IPS-20b (cell line): ENCODE results near the gene ADCY5.

ENCODE experiments used
- H3K27ac ChIP-seq: one replicate; pipeline ENCODE4 v1.5.1; 2013; ENCODE audit warnings: low read length
- H3K27me3 ChIP-seq: 2 replicates; pipeline ENCODE4 v1.6.1; 2013; ENCODE audit warnings: mild to moderate bottlenecking, low read length, inconsistent platforms; ENCODE audit not compliant: insufficient read depth
- H3K36me3 ChIP-seq: 2 replicates; pipeline ENCODE4 v1.6.1; 2013; ENCODE audit warnings: low read depth, mild to moderate bottlenecking, inconsistent platforms, low read length, moderate library complexity; ENCODE audit not compliant: insufficient read depth
- H3K4me1 ChIP-seq: 2 replicates; pipeline ENCODE4 v1.6.1; 2013; ENCODE audit warnings: mild to moderate bottlenecking, control low read depth, inconsistent platforms, low read length, moderate library complexity; ENCODE audit not compliant: insufficient read depth
- H3K4me3 ChIP-seq: 2 replicates; pipeline ENCODE4 v1.5.1; 2013; ENCODE audit warnings: mild to moderate bottlenecking, low read length, inconsistent platforms
- H3K9ac ChIP-seq: 2 replicates; pipeline ENCODE4 v1.6.1; 2013; ENCODE audit warnings: low read depth, mild to moderate bottlenecking, inconsistent platforms, low read length, moderate library complexity
- H3K9me3 ChIP-seq: 2 replicates; pipeline ENCODE4 v1.6.1; 2013; ENCODE audit warnings: mild to moderate bottlenecking, low read depth, low read length, inconsistent platforms; ENCODE audit not compliant: insufficient read depth

The ADCY5 gene

GRCh38 chr3:123296836-123297626 is 151.9 kb downstream of the ADCY5 start:
- no peak overlapping the region for H3K9ac ChIP-seq
- no peak overlapping the region for H3K27ac ChIP-seq
- no peaks in the 10 kb centered on the region for H3K9me3 ChIP-seq
- H3K4me3 ChIP-seq: no peak overlapping the region
- no peaks in the 10 kb centered on the region for H3K27me3 ChIP-seq
- H3K36me3 ChIP-seq: peaks cover 24% of the 10 kb centered on the region; the same call in 1 of the 2 replicates
- no peaks in the 10 kb centered on the region for H3K4me1 ChIP-seq

DNA sequence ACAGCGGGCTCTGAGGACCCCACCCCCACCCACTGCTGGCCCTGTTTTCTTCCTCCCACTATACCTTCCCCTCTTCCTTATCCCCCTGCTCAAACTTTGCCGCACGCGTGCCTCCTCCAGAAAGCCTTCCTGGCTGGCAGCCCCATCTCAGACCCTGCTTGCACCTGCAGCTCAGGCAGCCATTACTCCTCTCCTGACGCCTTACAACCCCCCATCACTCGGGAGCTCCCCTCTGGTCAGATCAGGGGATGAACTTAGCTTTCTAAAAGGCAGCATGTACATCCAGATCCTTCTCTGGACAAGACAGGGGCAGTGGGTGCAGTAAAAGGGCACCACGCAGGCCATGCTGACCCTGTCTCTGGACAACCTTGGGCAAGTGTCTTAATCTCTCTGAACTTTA is 152.6 kb downstream of the ADCY5 start:
- Histone ChIP-seq H3K27ac (no peak overlapping the region), H3K4me1 (no peaks in the 10 kb centered on the region), H3K4me3 (no peak overlapping the region), H3K27me3 (no peaks in the 10 kb centered on the region), H3K9me3 (no peaks in the 10 kb centered on the region), H3K9ac (no peak overlapping the region), H3K36me3 (peaks cover 24% of the 10 kb centered on the region; the same call in 1 of the 2 replicates)

DNA sequence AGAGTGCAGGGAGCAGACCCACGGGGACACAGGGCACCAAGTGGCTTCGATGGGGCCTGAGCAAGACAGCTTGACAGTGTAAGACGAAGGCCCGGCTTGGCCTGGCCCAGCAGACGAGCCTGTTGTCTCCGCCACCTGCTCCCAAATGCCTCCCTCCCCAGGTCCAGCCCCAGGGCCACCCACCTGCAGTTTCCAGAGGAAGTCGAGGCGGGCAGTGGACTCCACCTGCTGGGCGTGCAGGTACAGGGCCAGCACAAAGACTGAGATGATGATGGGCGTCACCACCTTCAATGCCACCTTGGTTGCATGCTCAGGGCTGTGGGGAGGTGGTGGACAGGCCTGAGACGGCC is 153.0 kb downstream of the ADCY5 start:
- Histone ChIP-seq H3K4me1 (no peaks in the 10 kb centered on the region), H3K9me3 (no peaks in the 10 kb centered on the region), H3K27ac (no peak overlapping the region), H3K27me3 (no peaks in the 10 kb centered on the region), H3K9ac (no peak overlapping the region), H3K4me3 (no peak overlapping the region), H3K36me3 (peaks cover 24% of the 10 kb centered on the region; the same call in 1 of the 2 replicates)

DNA sequence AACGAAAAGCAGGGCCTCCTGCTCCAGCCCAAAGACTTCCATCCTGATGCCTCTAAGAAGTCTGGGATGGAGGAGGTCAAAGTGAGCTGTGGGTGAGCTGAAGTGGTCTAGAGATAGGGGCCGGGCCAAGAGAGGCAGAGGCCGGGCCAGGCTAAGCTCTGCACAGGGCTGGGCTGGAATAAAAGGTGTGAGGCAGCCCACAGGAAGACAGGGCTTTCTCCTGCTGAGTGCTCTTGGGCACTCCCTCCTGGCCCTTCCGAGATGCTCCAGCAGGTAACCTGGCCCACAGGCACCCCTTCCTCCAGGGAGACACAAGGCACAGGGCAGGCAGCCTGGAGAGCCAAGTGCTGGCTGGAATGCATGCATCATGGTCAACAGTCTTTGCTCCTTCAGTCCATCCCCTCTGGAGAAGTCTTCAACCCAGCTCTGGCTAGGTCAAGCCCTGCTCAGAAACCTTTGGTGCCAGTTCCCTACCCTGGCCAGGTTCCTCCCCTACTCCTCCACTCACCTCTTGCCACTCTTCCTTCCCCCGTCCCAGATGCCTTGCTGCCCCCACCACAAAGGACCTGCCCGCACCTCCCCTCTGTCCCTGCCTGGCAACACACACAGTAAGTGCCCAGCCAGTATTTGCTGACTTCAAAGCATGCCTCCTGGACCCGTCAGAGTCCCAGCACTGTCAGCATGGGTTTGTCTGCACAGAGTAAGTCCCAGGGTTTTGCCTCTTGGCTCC is 153.6 kb downstream of the ADCY5 start:
- Histone ChIP-seq H3K9me3 (no peaks in the 10 kb centered on the region), H3K9ac (no peak overlapping the region), H3K4me3 (no peak overlapping the region), H3K36me3 (peaks cover 30% of the 10 kb centered on the region; the same call in 1 of the 2 replicates), H3K4me1 (no peaks in the 10 kb centered on the region), H3K27me3 (no peaks in the 10 kb centered on the region), H3K27ac (no peak overlapping the region)

GRCh38 chr3:123294296-123294938 is 154.5 kb downstream of the ADCY5 start:
- Histone ChIP-seq H3K4me1 (no peaks in the 10 kb centered on the region), H3K4me3 (no peak overlapping the region), H3K36me3 (peaks cover 37% of the 10 kb centered on the region; the same call in 1 of the 2 replicates), H3K9ac (no peak overlapping the region), H3K27me3 (no peaks in the 10 kb centered on the region), H3K27ac (no peak overlapping the region), H3K9me3 (no peaks in the 10 kb centered on the region)

GRCh38 chr3:123292321-123293310 is 156.3 kb downstream of the ADCY5 start:
- Histone ChIP-seq H3K27me3 (no peaks in the 10 kb centered on the region), H3K4me3 (no peak overlapping the region), H3K9ac (no peak overlapping the region), H3K4me1 (no peaks in the 10 kb centered on the region), H3K9me3 (no peaks in the 10 kb centered on the region), H3K27ac (no peak overlapping the region), H3K36me3 (peaks cover 42% of the 10 kb centered on the region; the same call in 1 of the 2 replicates)

DNA sequence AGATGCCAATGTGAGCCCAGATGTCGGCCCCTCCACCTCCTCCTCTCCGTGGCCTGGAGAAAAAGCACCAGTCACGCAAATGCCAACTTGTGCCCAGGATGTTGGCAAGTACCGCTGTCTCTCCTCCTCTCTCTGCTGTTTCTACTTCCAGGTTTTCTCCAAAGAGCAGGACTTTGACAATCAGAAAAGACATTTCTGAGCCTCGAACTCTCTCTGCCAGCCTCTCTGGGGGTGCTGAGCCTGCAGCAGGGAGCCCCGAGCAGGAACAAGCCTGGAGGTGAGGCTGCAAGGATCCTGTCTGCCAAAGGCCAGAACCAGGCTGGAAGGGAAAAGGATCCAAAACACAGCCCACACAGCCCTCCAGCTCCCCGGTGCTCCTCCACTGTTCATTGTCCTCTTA is 157.5 kb downstream of the ADCY5 start:
- no peak overlapping the region for H3K9ac ChIP-seq
- H3K4me1 ChIP-seq: no peaks in the 10 kb centered on the region
- no peaks in the 10 kb centered on the region for H3K9me3 ChIP-seq
- no peak overlapping the region for H3K4me3 ChIP-seq
- H3K27me3 ChIP-seq: no peaks in the 10 kb centered on the region
- H3K27ac ChIP-seq: no peak overlapping the region
- H3K36me3 ChIP-seq: peaks cover 42% of the 10 kb centered on the region; the same call in 1 of the 2 replicates

DNA sequence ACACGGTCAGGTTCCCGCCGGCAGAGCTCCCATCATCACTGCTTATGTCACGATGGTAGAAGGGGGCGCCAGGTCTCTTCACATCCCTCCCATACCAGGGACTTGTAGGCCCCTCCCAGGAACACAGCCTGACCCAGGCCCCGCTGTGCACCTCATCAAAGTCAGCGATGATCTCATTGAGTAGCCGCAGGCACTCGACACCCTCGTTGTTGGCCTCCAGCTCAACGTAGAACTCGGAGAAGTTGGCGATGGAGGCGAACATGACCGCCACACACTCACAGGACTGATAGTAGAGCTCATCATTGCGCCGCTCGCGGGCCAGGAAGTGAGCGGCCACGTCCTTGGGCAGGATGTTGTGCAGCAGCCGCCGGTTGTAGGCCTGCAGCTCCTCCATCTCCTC is 157.9 kb downstream of the ADCY5 start:
- Histone ChIP-seq H3K9ac (no peak overlapping the region), H3K27me3 (no peaks in the 10 kb centered on the region), H3K36me3 (peaks cover 44% of the 10 kb centered on the region; the same call in 1 of the 2 replicates), H3K27ac (no peak overlapping the region), H3K9me3 (no peaks in the 10 kb centered on the region), H3K4me3 (no peak overlapping the region), H3K4me1 (no peaks in the 10 kb centered on the region)

- Histone ChIP-seq H3K9me3 (no peaks in the 10 kb centered on the region), H3K27ac (no peak overlapping the region), H3K36me3 (peaks cover 48% of the 10 kb centered on the region; the same call in 1 of the 2 replicates), H3K4me1 (no peaks in the 10 kb centered on the region), H3K27me3 (no peaks in the 10 kb centered on the region), H3K9ac (no peak overlapping the region), H3K4me3 (no peak overlapping the region)
Observed at GRCh38 chr3:123290107-123290930, 158.6 kb downstream of the ADCY5 start.

- Histone ChIP-seq H3K4me1 (no peaks in the 10 kb centered on the region), H3K9me3 (no peaks in the 10 kb centered on the region), H3K36me3 (peaks cover 54% of the 10 kb centered on the region; the same call in 1 of the 2 replicates), H3K9ac (no peak overlapping the region), H3K27me3 (no peaks in the 10 kb centered on the region), H3K4me3 (no peak overlapping the region), H3K27ac (no peak overlapping the region)
Observed at GRCh38 chr3:123289391-123290106, 159.3 kb downstream of the ADCY5 start.
